ENCODE measurements around the gene FYCO1.

DNA sequence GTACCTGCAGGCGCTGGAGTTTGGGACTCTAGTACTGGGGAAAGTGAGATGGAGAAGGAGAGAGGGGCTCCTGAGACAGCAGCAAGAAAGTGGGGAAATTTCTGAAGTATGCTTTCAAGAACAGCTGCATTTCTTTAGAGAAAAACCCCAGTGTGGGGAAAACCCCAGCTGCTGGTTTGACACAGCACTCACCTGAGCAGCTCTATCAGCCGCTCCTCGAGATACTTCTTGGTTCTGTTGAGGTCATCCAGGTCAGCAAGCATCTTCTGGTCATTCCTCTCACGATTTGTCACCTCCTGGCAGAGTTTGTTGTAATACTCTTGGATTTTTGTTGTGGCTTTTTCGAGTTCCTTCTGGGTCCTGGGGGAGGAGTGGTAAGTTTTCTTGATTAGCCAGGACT, 33.6 kb downstream of the FYCO1 start:
- TF ChIP-seq, protein P1, sequence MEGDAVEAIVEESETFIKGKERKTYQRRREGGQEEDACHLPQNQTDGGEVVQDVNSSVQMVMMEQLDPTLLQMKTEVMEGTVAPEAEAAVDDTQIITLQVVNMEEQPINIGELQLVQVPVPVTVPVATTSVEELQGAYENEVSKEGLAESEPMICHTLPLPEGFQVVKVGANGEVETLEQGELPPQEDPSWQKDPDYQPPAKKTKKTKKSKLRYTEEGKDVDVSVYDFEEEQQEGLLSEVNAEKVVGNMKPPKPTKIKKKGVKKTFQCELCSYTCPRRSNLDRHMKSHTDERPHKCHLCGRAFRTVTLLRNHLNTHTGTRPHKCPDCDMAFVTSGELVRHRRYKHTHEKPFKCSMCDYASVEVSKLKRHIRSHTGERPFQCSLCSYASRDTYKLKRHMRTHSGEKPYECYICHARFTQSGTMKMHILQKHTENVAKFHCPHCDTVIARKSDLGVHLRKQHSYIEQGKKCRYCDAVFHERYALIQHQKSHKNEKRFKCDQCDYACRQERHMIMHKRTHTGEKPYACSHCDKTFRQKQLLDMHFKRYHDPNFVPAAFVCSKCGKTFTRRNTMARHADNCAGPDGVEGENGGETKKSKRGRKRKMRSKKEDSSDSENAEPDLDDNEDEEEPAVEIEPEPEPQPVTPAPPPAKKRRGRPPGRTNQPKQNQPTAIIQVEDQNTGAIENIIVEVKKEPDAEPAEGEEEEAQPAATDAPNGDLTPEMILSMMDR (optimal IDR thresholded peaks at IDR 0.05 in 1 of 3, IDR thresholded peaks at IDR 0.05 in 1 of 3, conservative IDR thresholded peaks at IDR 0.05 in 1 of 3; ENCODE audit: extremely low read depth in 1 of 3, insufficient read depth in 2 of 3, low read length in 3 of 3): no peak
- no peak for TF ChIP-seq EZH2 (IDR thresholded peaks at IDR 0.05; ENCODE audit: low read length)
